Spleen (tissue), 11 donors: ENCODE results near the gene REV3L. TPM values are rescaled to one million over a fixed set of nuclear protein-coding genes. Genes with fewer than 3 reads are reported as not detected.

ENCODE experiments used
- DNase-seq: peaks from one replicate; pipeline ENCODE4 v3.0.0-alpha.2; 2020
- H3K27ac ChIP-seq, 8 donors: fragments of 200-600 bp; sonication (generic) in 7 of 8; 1 replicate in 4 of 8; 2 replicates in 4 of 8; pipeline versions ENCODE4 v1.5.0 to v1.8.0; 2016 to 2021; ENCODE audit warnings: inconsistent platforms in 4 of 8, mild to moderate bottlenecking in 4 of 8, moderate library complexity in 1 of 8
- H3K27me3 ChIP-seq, 7 donors: fragments of 200-600 bp; sonication (generic) in 6 of 7; replicated peaks in 1 of 7; 1 replicate in 4 of 7; 2 replicates in 3 of 7; pipeline versions ENCODE4 v1.5.0 to v1.8.0; 2016 to 2021; ENCODE audit warnings: inconsistent platforms in 3 of 7, mild to moderate bottlenecking in 1 of 7
- H3K36me3 ChIP-seq, 6 donors: fragments of 200-600 bp; sonication (generic) in 5 of 6; 1 replicate in 4 of 6; 2 replicates in 2 of 6; pipeline versions ENCODE4 v1.5.0 to v1.8.0; 2016 to 2021; ENCODE audit warnings: inconsistent platforms in 2 of 6
- H3K4me1 ChIP-seq, 6 donors: fragments of 200-600 bp; sonication (generic) in 5 of 6; 1 replicate in 3 of 6; 2 replicates in 3 of 6; pipeline versions ENCODE4 v1.5.0 to v1.8.0; 2016 to 2021; ENCODE audit warnings: inconsistent platforms in 3 of 6
- H3K4me3 ChIP-seq, 8 donors: fragments of 200-600 bp; sonication (generic) in 7 of 8; 1 replicate in 4 of 8; 2 replicates in 4 of 8; pipeline versions ENCODE4 v1.5.0 to v1.8.0; 2016 to 2021; ENCODE audit warnings: inconsistent platforms in 4 of 8, mild to moderate bottlenecking in 4 of 8, moderate library complexity in 2 of 8
- H3K9me3 ChIP-seq, 8 donors: fragments of 200-600 bp; sonication (generic) in 7 of 8; 1 replicate in 4 of 8; 2 replicates in 4 of 8; pipeline versions ENCODE4 v1.5.0 to v1.8.0; 2016 to 2021; ENCODE audit warnings: inconsistent platforms in 4 of 8
- POLR2A ChIP-seq, 3 donors: fragments of 450-650 bp; IDR thresholded peaks; one replicate each; pipeline ENCODE4 v1.5.1; 2017; ENCODE audit warnings: antibody characterized with exemption in 3 of 3, mild to moderate bottlenecking in 1 of 3
- POLR2AphosphoS5 ChIP-seq, 3 donors: sonication (generic); formaldehyde crosslinking; IDR thresholded peaks; one replicate each; pipeline ENCODE4 v1.5.1; 2017; ENCODE audit warnings: antibody characterized with exemption in 3 of 3
- WGBS, 5 donors: extraction: QIAGEN DNeasy Blood & Tissue Kit in 3 of 5; methylation state at CpG; one replicate each; pipeline versions ENCODE4 v1.1.5 to v1.1.7; 2013 to 2018; 5-methylcytosine and 5-hydroxymethylcytosine counted together
- intact Hi-C: fragments of 100-400 bp; cut with DNase I; formaldehyde crosslinking; loops from one replicate; pipeline ENCODE4 v1.15.0; 2023; ENCODE audit warnings: low total_unique reads
- polyA plus RNA-seq, 3 donors: library from polyadenylated mRNA; stranded (reverse); fragments of 200-250 nt; gene quantifications; one replicate each; pipeline ENCODE4 v1.2.1, GENCODE V29; 2013
- total RNA-seq, 7 donors: library from RNA; depleted of rRNA in 3 of 7; stranded (reverse); fragments of >200 nt in 3 of 7; fragmentation: NEBNext Ultra II Directional in 4 of 7; extraction: Animal tissue kit (Norgen Biotek cat#: 25700) in 4 of 7; gene quantifications; one replicate each; pipeline versions ENCODE4 v1.1.0 to v1.2.1, GENCODE V29; 2016 to 2021
- TF ChIP-seq, protein P1 (sequence below), 11 experiments: fragments of 200-600 bp in 7 of 11; fragments of 450-650 bp in 4 of 11; sonication (generic) in 4 of 11; IDR thresholded peaks in 8 of 11; conservative IDR thresholded peaks in 3 of 11; 1 replicate in 7 of 11; 2 replicates in 4 of 11; pipeline versions ENCODE4 v1.4.0 to v1.8.0; 2016 to 2021; ENCODE audit warnings: antibody characterized with exemption in 11 of 11, inconsistent platforms in 4 of 11, mild to moderate bottlenecking in 1 of 11
- donor health status: healthy with polysubstance abuse.
- donor health status: DM: no; HTN: no; CAD: no; lungs with moderate emphysema.
- donor health status: DM: no; HTN: no; CAD: no.
- donor health status: Bipolar disorder and iron deficiency.
- donor health status: healthy.
- donor health status: DM: no; HTN: no; CAD: no.
- donor health status: DM: yes; HTN: yes; CAD: no.

The REV3L gene
- total and polyA plus RNA-seq, 10 donors: 7.7 to 60.9 (median 29.8) TPM

DNA sequence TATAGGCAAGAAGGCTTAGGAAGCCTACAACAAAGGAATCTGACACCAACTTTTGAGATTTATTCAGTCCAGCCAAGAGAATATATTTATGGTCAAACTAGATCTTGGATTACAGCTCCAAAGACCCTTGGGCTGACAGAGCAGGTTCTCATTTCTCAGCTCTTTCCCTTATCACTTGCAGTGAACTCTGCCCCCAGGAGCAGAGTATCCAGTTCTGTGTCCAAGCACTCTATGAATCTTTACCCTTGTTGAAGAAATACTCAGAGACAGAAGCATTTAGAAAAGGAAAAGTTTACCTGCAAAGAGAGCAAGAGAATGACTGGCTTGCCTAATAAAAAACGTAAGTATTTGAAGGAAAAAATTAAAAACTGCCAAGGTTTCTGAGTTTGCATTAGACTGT lies 205.2 kb downstream of the REV3L start:
- Histone ChIP-seq H3K4me1 (no peaks in the 10 kb centered on the region), H3K9me3 (peaks cover 7 to 33% (median 32%) of the 10 kb centered on the region in 8 donors), H3K27ac (no peak overlapping the region), H3K27me3 (no peaks in the 10 kb centered on the region), H3K36me3 (peaks cover 3 to 94% (median 69%) of the 10 kb centered on the region in 6 donors), H3K4me3 (no peak overlapping the region)
- TF ChIP-seq, protein P1, sequence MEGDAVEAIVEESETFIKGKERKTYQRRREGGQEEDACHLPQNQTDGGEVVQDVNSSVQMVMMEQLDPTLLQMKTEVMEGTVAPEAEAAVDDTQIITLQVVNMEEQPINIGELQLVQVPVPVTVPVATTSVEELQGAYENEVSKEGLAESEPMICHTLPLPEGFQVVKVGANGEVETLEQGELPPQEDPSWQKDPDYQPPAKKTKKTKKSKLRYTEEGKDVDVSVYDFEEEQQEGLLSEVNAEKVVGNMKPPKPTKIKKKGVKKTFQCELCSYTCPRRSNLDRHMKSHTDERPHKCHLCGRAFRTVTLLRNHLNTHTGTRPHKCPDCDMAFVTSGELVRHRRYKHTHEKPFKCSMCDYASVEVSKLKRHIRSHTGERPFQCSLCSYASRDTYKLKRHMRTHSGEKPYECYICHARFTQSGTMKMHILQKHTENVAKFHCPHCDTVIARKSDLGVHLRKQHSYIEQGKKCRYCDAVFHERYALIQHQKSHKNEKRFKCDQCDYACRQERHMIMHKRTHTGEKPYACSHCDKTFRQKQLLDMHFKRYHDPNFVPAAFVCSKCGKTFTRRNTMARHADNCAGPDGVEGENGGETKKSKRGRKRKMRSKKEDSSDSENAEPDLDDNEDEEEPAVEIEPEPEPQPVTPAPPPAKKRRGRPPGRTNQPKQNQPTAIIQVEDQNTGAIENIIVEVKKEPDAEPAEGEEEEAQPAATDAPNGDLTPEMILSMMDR (IDR thresholded peaks at IDR 0.05 in 8 of 11, conservative IDR thresholded peaks at IDR 0.05 in 3 of 11): no peak
- TF ChIP-seq POLR2A (IDR thresholded peaks at IDR 0.05): no peak
- no peak for TF ChIP-seq POLR2AphosphoS5 (IDR thresholded peaks at IDR 0.05)
- intact Hi-C loops: no loop called here
- DNase-seq: no peak
- 93 to 98% (median 93%) methylated on average over 1 of the region's 1 CpG for WGBS, 5 donors

DNA sequence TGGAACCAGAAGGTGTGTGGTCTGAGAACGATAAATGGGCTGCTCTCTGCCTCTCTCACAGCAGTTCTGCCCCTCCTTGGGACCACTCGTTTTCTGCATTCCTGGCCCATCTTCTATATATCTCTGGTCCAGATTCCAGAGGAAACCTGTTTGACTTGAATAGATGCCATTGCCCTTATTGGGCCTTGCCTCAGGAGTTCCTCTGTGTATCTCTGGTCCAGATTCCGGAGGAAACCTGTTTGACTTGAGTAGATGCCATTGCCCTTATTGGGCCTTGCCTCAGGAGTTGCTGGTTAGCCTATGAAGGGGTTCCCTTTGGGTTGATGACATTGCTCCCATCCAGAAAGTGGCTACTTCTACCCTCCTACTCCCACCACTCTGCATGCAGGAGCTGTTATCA lies 206.3 kb downstream of the REV3L start:
- H3K36me3 ChIP-seq: peaks cover 3 to 95% (median 71%) of the 10 kb centered on the region in 6 donors
- H3K27me3 ChIP-seq: no peaks in the 10 kb centered on the region
- WGBS, 5 donors: 92 to 100% (median 96%) methylated on average over 3 of the region's 3 CpGs

DNA sequence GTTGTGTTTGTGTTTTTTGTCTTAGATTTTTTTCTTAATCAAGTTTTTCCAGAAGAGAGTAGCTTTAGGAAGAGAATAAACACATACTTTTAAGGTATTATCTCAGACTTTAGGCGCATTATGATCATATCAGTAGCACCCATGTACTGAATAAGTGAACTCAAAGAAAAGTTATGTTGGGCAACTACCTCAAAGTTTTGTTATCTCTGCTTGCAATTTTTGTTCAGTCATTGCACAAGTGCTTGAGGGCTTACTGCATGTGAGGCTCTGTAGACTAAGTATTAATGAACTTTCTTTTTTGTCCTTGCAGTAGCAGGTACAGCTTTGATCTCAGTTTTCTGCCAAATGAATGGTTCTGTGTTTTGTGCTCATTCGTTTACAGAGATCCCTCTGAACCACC lies 206.7 kb downstream of the REV3L start:
- Histone ChIP-seq H3K27me3 (no peaks in the 10 kb centered on the region), H3K9me3 (peaks cover 7 to 37% (median 34%) of the 10 kb centered on the region in 8 donors), H3K4me3 (no peak overlapping the region), H3K36me3 (peaks cover 3 to 91% (median 71%) of the 10 kb centered on the region in 6 donors), H3K4me1 (no peaks in the 10 kb centered on the region), H3K27ac (no peak overlapping the region)
- DNase-seq: no peak
- WGBS, 5 donors: 95 to 100% (median 99%) methylated on average over 2 of the region's 2 CpGs
- intact Hi-C loops: no loop called here
- TF ChIP-seq POLR2A (IDR thresholded peaks at IDR 0.05) (no peak), POLR2AphosphoS5 (IDR thresholded peaks at IDR 0.05) (no peak)
- TF ChIP-seq, protein P1 (IDR thresholded peaks at IDR 0.05 in 8 of 11, conservative IDR thresholded peaks at IDR 0.05 in 3 of 11): no peak

More for the DNA sequence above, 206.3 kb downstream of the REV3L start:
- intact Hi-C loops: no loop called here
- no peak for DNase-seq
- TF ChIP-seq, protein P1 (IDR thresholded peaks at IDR 0.05 in 8 of 11, conservative IDR thresholded peaks at IDR 0.05 in 3 of 11): no peak
- TF ChIP-seq POLR2AphosphoS5 (IDR thresholded peaks at IDR 0.05) (no peak), POLR2A (IDR thresholded peaks at IDR 0.05) (no peak)
- no peak overlapping the region for H3K27ac ChIP-seq
- H3K4me3 ChIP-seq: no peak overlapping the region
- H3K9me3 ChIP-seq: peaks cover 7 to 37% (median 34%) of the 10 kb centered on the region in 8 donors
- no peaks in the 10 kb centered on the region for H3K4me1 ChIP-seq

DNA sequence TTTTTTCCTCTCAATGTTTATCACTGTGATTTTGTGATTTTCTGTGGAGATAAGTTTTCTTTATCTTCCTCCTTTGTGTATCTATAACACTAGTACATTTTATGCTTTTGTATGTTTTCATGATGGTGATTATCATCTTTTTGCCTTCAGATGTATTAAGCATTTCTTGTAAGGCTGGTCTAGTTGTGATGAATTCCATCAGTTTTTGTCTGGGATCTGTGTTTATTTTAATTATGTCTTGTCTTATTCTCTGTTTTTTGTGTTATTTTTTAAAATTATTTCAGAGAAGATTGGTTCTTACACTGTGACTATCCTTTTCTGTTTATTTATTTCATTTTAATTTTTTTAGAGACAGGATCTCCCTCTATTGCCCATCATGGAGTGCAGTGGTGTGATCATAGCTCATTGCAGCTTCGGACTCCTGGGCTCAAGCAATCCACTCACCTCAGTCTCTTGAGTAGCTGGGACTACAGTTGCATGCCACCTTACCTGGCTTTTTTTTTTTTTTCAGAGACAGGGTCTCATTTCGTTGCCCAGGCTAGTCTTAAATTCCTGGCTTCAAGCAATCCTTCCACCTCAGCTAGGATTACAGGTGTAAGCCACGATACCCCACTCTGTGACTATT lies 208.3 kb downstream of the REV3L start:
- Histone ChIP-seq H3K4me1 (no peaks in the 10 kb centered on the region), H3K9me3 (peaks cover 7 to 37% (median 34%) of the 10 kb centered on the region in 8 donors), H3K36me3 (peaks cover 3 to 86% (median 66%) of the 10 kb centered on the region in 6 donors), H3K4me3 (no peak overlapping the region), H3K27me3 (no peaks in the 10 kb centered on the region), H3K27ac (no peak overlapping the region)
- intact Hi-C loops: no loop called here
- DNase-seq: no peak
- TF ChIP-seq, protein P1 (IDR thresholded peaks at IDR 0.05 in 8 of 11, conservative IDR thresholded peaks at IDR 0.05 in 3 of 11): no peak
- TF ChIP-seq POLR2A (IDR thresholded peaks at IDR 0.05) (no peak), POLR2AphosphoS5 (IDR thresholded peaks at IDR 0.05) (no peak)
- 91 to 100% (median 98%) methylated on average over 3 of the region's 3 CpGs for WGBS, 5 donors
